Coronary artery (tissue), 2 donors: ENCODE measurements around the gene KCNH1.
"Not testable (repeated sequence)": the region's sequence is repeated elsewhere in the genome, so short reads cannot be mapped to it uniquely, and the experiment has no call there.

ENCODE experiments used
- DNase-seq: peaks from one replicate; pipeline ENCODE4 v3.0.0-alpha.2; 2017; ENCODE audit warnings: low spot score
- H3K27ac ChIP-seq, 2 donors: fragments of 200-600 bp; sonication (generic); one replicate each; pipeline ENCODE4 v1.5.1; 2016 to 2019
- H3K4me3 ChIP-seq: fragments of 200-600 bp; sonication (generic); 2 replicates; pipeline ENCODE4 v1.5.1; 2016; ENCODE audit warnings: mild to moderate bottlenecking, moderate library complexity
- TF ChIP-seq, protein P1 (sequence below): fragments of 200-600 bp; sonication (generic); IDR thresholded peaks from one replicate; pipeline ENCODE4 v1.5.1; 2019; ENCODE audit warnings: antibody characterized with exemption

The KCNH1 gene

DNA sequence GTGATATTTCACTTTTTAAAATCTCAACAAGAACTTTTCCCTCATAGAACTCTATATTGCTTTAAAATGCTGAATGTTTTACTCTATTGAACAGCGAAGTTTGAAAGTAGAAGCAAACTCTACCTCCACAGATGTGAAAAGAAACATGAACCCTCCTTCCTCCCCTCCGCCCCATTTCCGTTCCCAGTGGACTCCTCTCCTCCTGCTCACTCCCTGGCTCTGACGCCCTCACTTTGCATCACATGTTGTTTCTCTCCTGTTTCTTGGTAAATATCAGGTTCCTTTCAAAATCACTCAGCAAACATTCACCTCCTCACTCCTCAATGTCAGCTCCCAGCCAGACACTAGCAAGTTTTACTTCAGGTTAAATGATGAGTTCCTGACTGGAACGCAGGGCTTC is 34.6 kb downstream of the KCNH1 start:
- no peak for DNase-seq
- H3K4me3 ChIP-seq: no peak overlapping the region
- TF ChIP-seq, protein P1, sequence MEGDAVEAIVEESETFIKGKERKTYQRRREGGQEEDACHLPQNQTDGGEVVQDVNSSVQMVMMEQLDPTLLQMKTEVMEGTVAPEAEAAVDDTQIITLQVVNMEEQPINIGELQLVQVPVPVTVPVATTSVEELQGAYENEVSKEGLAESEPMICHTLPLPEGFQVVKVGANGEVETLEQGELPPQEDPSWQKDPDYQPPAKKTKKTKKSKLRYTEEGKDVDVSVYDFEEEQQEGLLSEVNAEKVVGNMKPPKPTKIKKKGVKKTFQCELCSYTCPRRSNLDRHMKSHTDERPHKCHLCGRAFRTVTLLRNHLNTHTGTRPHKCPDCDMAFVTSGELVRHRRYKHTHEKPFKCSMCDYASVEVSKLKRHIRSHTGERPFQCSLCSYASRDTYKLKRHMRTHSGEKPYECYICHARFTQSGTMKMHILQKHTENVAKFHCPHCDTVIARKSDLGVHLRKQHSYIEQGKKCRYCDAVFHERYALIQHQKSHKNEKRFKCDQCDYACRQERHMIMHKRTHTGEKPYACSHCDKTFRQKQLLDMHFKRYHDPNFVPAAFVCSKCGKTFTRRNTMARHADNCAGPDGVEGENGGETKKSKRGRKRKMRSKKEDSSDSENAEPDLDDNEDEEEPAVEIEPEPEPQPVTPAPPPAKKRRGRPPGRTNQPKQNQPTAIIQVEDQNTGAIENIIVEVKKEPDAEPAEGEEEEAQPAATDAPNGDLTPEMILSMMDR: no peak
- H3K27ac ChIP-seq: no peak overlapping the region

DNA sequence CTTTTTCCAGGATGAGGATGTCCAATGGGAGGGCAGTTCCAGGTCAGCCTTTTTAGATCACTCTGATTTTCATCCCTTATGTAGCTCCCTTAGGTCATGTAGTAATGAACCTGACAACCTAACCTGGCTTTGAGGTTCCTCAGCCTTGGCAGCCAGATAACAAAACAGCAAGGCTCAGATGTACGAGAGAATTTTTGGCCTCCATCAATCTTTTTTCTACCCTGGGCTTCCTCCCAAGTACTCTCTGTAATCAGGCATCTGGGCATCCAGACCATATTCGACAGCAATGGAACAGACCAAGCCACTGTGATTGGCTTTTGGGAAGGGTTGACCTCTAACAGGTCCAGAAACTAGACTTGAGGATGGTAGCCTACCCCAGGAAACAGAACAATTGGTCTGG is 38.6 kb downstream of the KCNH1 start:
- Histone ChIP-seq H3K4me3 (no peak overlapping the region), H3K27ac (no peak overlapping the region)
- no peak for DNase-seq
- TF ChIP-seq, protein P1: no peak

DNA sequence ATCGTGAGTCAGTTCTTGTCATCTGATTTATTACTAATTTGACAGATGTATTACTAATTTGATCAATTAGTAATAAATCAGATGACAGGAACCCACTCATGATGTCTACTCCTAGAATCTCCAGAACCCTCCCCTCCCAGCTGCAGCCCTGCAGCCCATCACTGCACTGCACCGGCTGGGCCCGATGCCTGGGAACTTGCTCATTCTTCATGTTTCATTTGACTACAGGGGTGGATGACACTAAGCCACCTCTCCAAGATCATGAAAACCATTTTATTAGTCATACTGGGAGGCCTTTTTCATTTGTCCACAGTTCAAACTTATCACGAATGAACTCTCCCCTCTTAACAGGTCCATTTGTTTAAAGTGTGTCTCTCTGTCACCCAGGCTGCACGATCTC is 41.0 kb downstream of the KCNH1 start:
- no peak overlapping the region for H3K27ac ChIP-seq
- DNase-seq: no peak
- TF ChIP-seq, protein P1: no peak
- H3K4me3 ChIP-seq: no peak overlapping the region

DNA sequence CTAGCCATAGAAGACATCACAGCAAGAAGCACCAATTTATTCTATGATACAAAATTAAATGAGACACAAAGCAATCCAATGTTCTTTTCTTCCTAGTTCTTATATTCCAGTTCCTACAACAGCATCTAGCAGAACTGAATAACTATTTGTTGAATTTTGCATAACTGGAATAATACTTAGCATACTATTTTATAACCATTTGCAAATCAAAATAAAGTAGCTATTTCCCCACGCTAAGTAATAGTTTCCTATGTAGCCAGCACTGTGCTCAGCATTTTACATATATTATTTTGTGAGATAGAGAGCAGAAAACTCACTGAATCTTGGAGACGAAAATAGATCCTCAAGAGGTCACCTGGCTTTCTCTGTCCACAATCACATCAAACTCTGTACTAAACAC is 42.1 kb downstream of the KCNH1 start:
- Histone ChIP-seq H3K27ac (no peak overlapping the region), H3K4me3 (no peak overlapping the region)
- TF ChIP-seq, protein P1: no peak
- no peak for DNase-seq

DNA sequence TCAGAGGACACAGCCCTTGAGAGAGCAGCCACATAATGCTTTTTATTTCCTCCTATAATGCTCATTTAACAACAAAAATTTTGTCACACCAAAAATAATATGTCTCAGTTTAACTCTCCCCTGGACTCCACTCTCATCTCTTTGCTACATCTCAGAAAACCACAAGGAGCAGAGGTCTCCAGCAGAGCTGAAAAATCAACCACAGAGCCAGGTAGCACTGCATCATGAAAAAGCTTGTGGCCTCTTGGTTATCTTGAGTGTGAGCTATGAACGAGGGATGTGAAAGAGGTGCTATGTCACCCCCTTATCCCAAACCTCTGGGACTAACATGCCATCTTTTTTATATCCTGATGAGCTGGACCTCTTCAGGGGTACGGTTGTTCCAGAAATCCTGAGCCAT is 44.4 kb downstream of the KCNH1 start:
- no peak overlapping the region for H3K27ac ChIP-seq
- no peak overlapping the region for H3K4me3 ChIP-seq
- no peak for DNase-seq
- TF ChIP-seq, protein P1: no peak

DNA sequence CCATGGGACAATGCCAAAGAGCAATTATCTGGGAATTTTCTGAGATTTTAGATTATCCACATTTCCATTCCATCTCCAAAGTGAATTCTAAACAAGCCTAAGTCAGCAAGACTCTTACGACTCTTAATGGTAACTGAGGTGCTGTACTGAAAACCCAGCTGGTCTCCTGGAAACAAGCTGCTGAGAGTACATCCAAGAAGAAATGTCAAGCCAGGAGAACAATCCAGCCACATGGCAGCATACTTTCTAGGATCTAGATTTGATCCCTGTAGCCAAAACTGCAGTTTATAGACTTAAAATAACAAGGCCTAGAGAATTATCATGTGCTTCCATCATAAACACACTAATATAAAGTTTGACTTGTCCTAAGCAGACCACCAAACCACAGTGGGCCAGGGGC is 45.8 kb downstream of the KCNH1 start:
- H3K27ac ChIP-seq: no peak overlapping the region
- DNase-seq: no peak
- TF ChIP-seq, protein P1: no peak
- no peak overlapping the region for H3K4me3 ChIP-seq

DNA sequence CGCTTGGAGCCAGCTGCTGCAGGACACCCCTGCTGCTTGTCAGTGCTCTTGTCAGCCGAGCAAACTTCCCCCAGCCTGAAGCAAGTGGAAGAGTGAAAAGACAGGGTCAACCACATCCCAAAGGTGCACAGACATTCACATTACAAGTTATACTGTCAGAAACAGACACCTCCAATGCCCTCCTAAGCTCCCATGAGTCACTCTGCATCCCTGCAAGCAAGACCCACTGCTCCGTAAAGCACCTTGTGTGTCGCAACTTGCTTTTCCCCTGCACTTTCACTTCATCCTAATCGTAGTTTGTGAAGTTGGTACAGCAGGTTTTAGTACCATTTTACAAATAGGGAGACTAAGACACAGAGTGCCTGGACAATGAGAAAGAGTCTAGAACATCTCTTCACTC is 51.1 kb downstream of the KCNH1 start:
- TF ChIP-seq, protein P1: no peak
- DNase-seq: no peak
- Histone ChIP-seq H3K4me3 (no peak overlapping the region), H3K27ac (no peak overlapping the region)

DNA sequence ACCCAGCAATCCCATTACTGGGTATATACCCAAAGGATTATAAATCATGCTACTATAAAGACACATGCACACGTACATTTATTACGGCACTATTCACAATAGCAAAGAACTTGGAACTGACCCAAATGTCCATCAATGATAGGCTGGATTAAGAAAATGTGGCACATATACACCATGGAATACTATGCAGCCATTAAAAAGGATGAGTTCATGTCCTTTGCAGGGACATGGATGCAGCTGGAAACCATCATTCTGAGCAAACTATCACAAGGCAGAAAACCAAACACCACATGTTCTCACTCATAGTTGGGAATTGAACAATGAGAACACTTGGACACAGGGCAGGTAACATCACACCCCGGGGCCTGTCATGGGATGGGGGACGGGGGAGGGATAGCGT is 52.5 kb downstream of the KCNH1 start:
- H3K4me3 ChIP-seq, H3K27ac ChIP-seq, DNase-seq: not testable (repeated sequence)
